HG03439 (cell line): ENCODE data around the gene ZFP36.

Source experiments
- ATAC-seq: cut with Tn5 transposase; IDR thresholded peaks from one replicate; pipeline ENCODE4 v1.9.1; 2021; ENCODE audit warnings: mild to moderate bottlenecking, moderate library complexity; ENCODE audit not compliant: unreplicated experiment

The ZFP36 gene

GRCh38 chr19:39403331-39404312 is 3.0 kb upstream of the ZFP36 start:
- peak; percentile 29 for ATAC-seq

GRCh38 chr19:39405261-39405957 is 1.2 kb upstream of the ZFP36 start:
- ATAC-seq: no peak

GRCh38 chr19:39405958-39406655 is 540 bp upstream of the ZFP36 start:
- no peak for ATAC-seq

GRCh38 chr19:39407410-39407659 is 688 bp downstream of the ZFP36 start:
- ATAC-seq: no peak

GRCh38 chr19:39407660-39408391 is 1.2 kb downstream of the ZFP36 start:
- ATAC-seq: no peak

GRCh38 chr19:39408392-39409207 is 2.0 kb downstream of the ZFP36 start:
- no peak for ATAC-seq

GRCh38 chr19:39409208-39410016 is 2.8 kb downstream of the ZFP36 start:
- ATAC-seq: no peak

GRCh38 chr19:39410017-39410830 is 3.6 kb downstream of the ZFP36 start:
- ATAC-seq: no peak

GRCh38 chr19:39410831-39411080 is 4.1 kb downstream of the ZFP36 start:
- ATAC-seq: no peak

GRCh38 chr19:39411081-39411831 is 4.6 kb downstream of the ZFP36 start:
- ATAC-seq: no peak

- ATAC-seq: peak; percentile 30
Observed at GRCh38 chr19:39411832-39412099, 5.1 kb downstream of the ZFP36 start.

- ATAC-seq: peak; percentile 60
Observed at GRCh38 chr19:39412100-39412866, 5.6 kb downstream of the ZFP36 start, which contains the start of gene PLEKHG2. TSS of gene PLEKHG2 (plus strand) at chr19:39412669. CDS start at chr19:39414087, 1,418 bp downstream.

- no peak for ATAC-seq
Observed at GRCh38 chr19:39412867-39413271, 6.2 kb downstream of the ZFP36 start.

GRCh38 chr19:39413272-39413910 is 6.7 kb downstream of the ZFP36 start:
- no peak for ATAC-seq

- no peak for ATAC-seq
Observed at GRCh38 chr19:39413911-39414608, 7.4 kb downstream of the ZFP36 start.
